Breast epithelium (tissue), 3 donors: ENCODE measurements around the gene VWC2.

ENCODE experiments used
- CTCF ChIP-seq, 3 donors: fragments of 450-650 bp; IDR thresholded peaks; one replicate each; pipeline ENCODE4 v1.5.1; 2016 to 2017; ENCODE audit warnings: antibody characterized with exemption in 3 of 3, mild to moderate bottlenecking in 3 of 3, moderate library complexity in 3 of 3
- POLR2A ChIP-seq: fragments of 450-650 bp; IDR thresholded peaks from one replicate; pipeline ENCODE4 v1.6.1; 2016; ENCODE audit warnings: antibody characterized with exemption, mild to moderate bottlenecking, moderate library complexity
- POLR2AphosphoS5 ChIP-seq, 3 donors: sonication (generic); formaldehyde crosslinking; IDR thresholded peaks; one replicate each; pipeline ENCODE4 v1.6.1; 2017; ENCODE audit warnings: antibody characterized with exemption in 3 of 3

- TF ChIP-seq CTCF (IDR thresholded peaks at IDR 0.05): no peak
- TF ChIP-seq POLR2A: no peak
- TF ChIP-seq POLR2AphosphoS5 (IDR thresholded peaks at IDR 0.05): no peak
Measured at GRCh38 chr7:49767719-49768118, 5.7 kb upstream of the VWC2 start.
